NT2/D1 (cell line): ENCODE results near the gene NFASC.

Experiments
- SUZ12 ChIP-seq: IDR thresholded peaks from 2 replicates; pipeline ENCODE4 v1.6.1; 2011; ENCODE audit not compliant: insufficient read length, insufficient read depth; ENCODE audit errors: extremely low read depth
- YY1 ChIP-seq: IDR thresholded peaks from 2 replicates; pipeline ENCODE4 v1.6.1; 2011; ENCODE audit not compliant: insufficient read length, insufficient read depth
- ZNF274 ChIP-seq: IDR thresholded peaks from 2 replicates; pipeline ENCODE4 v1.6.1; 2011; ENCODE audit warnings: mild to moderate bottlenecking, low read depth, low read length

DNA sequence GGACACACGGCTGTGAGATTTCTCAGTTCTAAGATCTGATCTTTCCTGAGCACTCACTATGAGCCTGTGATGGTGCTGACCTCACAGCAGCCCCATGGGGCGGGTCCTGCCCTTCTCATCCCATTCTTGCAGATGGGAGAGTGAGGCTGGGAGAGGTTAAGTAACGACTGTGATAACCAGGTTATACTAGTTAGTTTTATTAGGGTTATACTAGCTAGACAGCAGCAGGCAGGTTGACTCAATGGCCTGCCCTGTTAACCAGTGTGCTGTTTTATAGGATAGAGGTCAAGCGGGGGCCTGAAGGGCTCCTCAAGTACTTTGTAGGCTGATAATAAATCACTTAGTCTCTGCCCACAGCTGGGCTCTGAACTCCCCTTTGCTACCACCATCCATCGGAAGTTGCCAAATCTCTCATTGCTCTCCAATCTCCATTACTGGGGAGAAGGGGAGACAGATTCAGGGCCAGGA lies 177.1 kb downstream of the NFASC start:
- TF ChIP-seq ZNF274 (no peak), YY1 (no peak), SUZ12 (no peak)
